ENCODE results near the gene ARHGEF7. TPM values are rescaled to one million over a fixed set of nuclear protein-coding genes. Genes with fewer than 3 reads are reported as not detected.

The ARHGEF7 gene
- total RNA-seq, 1 donor from 2014 or later = 31.6 TPM

DNA sequence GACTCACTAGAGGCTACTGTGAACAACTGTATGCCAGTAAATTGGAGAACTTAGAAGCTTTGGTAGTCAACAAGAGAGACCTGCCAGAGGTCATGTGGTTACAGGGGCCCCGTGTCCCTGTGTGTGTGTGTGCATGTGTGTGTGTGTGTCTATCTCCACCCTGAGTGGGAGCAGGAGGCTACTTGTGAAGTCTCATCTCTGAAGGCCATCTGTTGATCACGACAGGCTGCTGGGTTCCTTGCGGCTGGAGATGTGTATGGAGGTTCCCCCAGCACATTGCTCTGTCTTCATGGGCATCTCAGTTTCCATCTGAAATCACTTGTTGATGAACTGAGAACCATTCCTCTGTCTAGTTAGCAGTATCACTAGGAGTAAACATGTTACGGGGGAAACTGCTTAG, 147.2 kb downstream of the ARHGEF7 start:
- Histone ChIP-seq H3K36me3 (ENCODE audit: control insufficient read depth, insufficient read depth, low read length) (peaks cover 11% of the 10 kb centered on the region), H3K4me3 (ENCODE audit: low read depth, low read length) (no peak overlapping the region), H3K27me3 (ENCODE audit: control insufficient read depth, insufficient read depth, low read length) (no peaks in the 10 kb centered on the region)
- TF ChIP-seq, protein P1, sequence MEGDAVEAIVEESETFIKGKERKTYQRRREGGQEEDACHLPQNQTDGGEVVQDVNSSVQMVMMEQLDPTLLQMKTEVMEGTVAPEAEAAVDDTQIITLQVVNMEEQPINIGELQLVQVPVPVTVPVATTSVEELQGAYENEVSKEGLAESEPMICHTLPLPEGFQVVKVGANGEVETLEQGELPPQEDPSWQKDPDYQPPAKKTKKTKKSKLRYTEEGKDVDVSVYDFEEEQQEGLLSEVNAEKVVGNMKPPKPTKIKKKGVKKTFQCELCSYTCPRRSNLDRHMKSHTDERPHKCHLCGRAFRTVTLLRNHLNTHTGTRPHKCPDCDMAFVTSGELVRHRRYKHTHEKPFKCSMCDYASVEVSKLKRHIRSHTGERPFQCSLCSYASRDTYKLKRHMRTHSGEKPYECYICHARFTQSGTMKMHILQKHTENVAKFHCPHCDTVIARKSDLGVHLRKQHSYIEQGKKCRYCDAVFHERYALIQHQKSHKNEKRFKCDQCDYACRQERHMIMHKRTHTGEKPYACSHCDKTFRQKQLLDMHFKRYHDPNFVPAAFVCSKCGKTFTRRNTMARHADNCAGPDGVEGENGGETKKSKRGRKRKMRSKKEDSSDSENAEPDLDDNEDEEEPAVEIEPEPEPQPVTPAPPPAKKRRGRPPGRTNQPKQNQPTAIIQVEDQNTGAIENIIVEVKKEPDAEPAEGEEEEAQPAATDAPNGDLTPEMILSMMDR (IDR thresholded peaks at IDR 0.05; ENCODE audit: insufficient read depth, low read length, severe bottlenecking) = no peak
- no peak for DNase-seq (ENCODE audit: low read depth)
- no peak for FAIRE-seq

DNA sequence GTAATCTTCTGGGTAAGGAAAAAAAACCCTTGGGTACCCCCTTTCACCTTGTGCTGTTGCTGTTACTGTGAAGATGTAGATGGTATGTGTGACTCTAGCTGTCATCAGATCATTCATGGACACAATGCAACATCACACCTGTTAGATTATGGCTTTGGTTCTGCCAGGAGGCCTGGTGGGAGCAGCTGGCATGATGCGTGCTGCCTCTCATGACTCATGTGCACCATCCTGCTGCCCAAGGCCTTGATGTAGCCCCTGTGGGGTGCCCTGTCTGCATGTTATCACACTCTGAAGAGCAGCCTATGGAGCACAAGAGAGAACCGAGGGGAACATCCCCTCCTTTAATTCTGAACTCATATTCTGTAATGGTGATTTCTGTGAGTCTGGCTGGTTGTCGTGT, 147.6 kb downstream of the ARHGEF7 start:
- no peak overlapping the region for H3K4me3 ChIP-seq (ENCODE audit: low read depth, low read length)
- no peak for FAIRE-seq
- no peaks in the 10 kb centered on the region for H3K27me3 ChIP-seq (ENCODE audit: control insufficient read depth, insufficient read depth, low read length)
- TF ChIP-seq, protein P1 (IDR thresholded peaks at IDR 0.05; ENCODE audit: insufficient read depth, low read length, severe bottlenecking) = no peak
- peaks cover 9% of the 10 kb centered on the region for H3K36me3 ChIP-seq (ENCODE audit: control insufficient read depth, insufficient read depth, low read length)
- DNase-seq (ENCODE audit: low read depth) = no peak

DNA sequence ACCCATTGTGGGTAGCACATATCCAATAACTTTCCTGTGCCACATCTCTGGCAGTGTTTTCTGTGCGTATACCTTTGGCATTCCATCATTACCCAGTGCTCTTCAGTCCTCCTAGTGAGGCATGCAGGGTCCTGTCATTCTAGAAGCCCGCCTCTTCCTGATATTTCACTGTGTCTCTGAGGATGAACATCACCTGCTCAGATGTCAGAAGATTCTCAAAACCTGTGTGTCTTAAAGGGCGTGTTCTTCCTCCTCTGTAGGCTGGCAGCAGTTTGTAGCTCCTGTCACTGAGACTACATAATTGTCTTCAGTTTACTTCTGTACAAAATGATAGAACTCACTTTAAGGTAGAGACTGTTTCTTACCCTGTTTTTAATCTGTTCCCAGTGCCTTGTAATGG, 148.5 kb downstream of the ARHGEF7 start:
- H3K4me3 ChIP-seq (ENCODE audit: low read depth, low read length) = no peak overlapping the region
- TF ChIP-seq, protein P1 (IDR thresholded peaks at IDR 0.05; ENCODE audit: insufficient read depth, low read length, severe bottlenecking) = no peak
- FAIRE-seq = no peak
- peaks cover 9% of the 10 kb centered on the region for H3K36me3 ChIP-seq (ENCODE audit: control insufficient read depth, insufficient read depth, low read length)
- DNase-seq (ENCODE audit: low read depth) = no peak
- no peaks in the 10 kb centered on the region for H3K27me3 ChIP-seq (ENCODE audit: control insufficient read depth, insufficient read depth, low read length)

DNA sequence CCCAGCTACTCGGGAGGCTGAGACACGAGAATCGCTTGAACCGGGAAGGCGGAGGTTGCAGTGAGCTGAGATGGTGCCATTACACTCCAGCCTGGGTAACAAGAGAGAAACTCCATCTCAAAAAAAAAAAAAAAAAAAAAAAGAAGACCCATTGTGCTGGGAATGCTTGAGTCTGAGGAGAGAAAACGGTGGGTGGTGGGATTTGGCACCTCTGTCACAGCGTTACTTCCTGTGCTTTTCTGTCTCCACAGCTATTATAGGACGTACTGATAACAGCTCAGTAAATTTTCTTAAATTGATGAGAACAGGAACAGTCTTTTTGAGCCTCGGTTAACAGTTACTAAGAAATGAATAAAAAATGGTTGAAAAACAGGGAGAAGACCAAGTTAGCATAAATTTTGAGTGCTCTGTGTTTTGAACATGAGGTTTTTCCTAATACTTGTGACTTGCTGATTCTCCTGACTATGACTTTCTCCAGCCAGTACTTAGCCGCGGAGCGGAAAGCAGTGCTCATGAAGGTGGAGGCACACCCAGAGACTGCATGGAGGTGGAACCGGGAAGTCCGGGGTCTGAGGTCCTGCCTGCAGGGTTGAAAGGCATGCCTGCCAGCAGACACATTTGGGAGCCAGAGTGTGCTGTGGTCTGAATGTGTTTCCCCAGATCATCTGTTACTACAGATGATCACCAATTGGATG, 150.0 kb downstream of the ARHGEF7 start:
- H3K36me3 ChIP-seq (ENCODE audit: control insufficient read depth, insufficient read depth, low read length) = peaks cover 7% of the 10 kb centered on the region
- FAIRE-seq (no peak), DNase-seq (ENCODE audit: low read depth) (no peak)
- no peaks in the 10 kb centered on the region for H3K27me3 ChIP-seq (ENCODE audit: control insufficient read depth, insufficient read depth, low read length)
- H3K4me3 ChIP-seq (ENCODE audit: low read depth, low read length) = no peak overlapping the region
- TF ChIP-seq, protein P1 (IDR thresholded peaks at IDR 0.05; ENCODE audit: insufficient read depth, low read length, severe bottlenecking) = no peak

DNA sequence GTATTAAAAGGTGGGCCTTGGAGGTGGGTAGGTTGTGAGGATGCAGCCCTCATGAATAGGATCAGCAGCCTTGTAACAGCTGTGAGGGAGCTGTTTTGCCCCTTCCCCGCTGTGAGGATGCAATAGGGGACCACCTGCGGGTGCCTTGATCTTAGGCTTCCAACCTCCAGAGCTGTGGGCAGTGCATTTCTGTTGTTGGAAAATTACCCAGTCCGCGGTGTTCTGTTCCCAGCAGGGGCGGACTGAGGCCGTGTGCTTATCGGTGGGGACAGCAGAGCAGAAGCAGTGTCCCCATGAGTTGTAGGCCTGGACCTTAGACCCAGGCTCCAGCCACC, 150.6 kb downstream of the ARHGEF7 start:
- no peaks in the 10 kb centered on the region for H3K27me3 ChIP-seq (ENCODE audit: control insufficient read depth, insufficient read depth, low read length)
- DNase-seq (ENCODE audit: low read depth) (no peak), FAIRE-seq (no peak)
- TF ChIP-seq, protein P1 (IDR thresholded peaks at IDR 0.05; ENCODE audit: insufficient read depth, low read length, severe bottlenecking) = no peak
- peaks cover 7% of the 10 kb centered on the region for H3K36me3 ChIP-seq (ENCODE audit: control insufficient read depth, insufficient read depth, low read length)
- H3K4me3 ChIP-seq (ENCODE audit: low read depth, low read length) = no peak overlapping the region

DNA sequence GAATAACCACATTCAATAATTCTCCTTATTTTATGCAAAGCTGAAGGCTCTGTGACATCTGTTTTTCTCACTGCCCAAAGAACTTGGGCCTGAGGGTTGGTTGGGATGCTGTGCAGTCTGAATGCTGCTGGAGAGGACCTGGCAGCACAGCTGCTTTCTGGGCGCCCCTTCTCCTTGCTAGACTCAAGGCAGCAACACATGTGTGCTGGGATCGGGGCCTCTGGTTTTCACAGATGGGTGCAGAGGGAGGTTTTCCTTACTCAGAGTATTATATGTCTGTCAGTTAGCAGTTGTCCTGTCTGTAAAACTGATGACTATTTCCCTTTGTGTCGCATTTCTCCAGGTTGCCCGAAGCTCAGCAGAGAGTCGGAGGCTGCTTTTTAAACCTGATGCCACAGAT, 152.1 kb downstream of the ARHGEF7 start:
- FAIRE-seq (no peak), DNase-seq (ENCODE audit: low read depth) (no peak)
- H3K4me3 ChIP-seq (ENCODE audit: low read depth, low read length) = no peak overlapping the region
- peaks cover 12% of the 10 kb centered on the region for H3K36me3 ChIP-seq (ENCODE audit: control insufficient read depth, insufficient read depth, low read length)
- TF ChIP-seq, protein P1 (IDR thresholded peaks at IDR 0.05; ENCODE audit: insufficient read depth, low read length, severe bottlenecking) = no peak
- no peaks in the 10 kb centered on the region for H3K27me3 ChIP-seq (ENCODE audit: control insufficient read depth, insufficient read depth, low read length)

Measured in bronchial epithelial cell (primary cell).